HepG2 (cell line): ENCODE measurements around the gene RBPJ. TPM values are rescaled to one million over a fixed set of nuclear protein-coding genes. Genes with fewer than 3 reads are reported as not detected.

Source experiments
- ATAC-seq: fragments of 200-7000 bp; cut with Tn5 transposase; 3 replicates; pipeline ENCODE4 v1.9.1; 2020; ENCODE audit warnings: mild to moderate bottlenecking, moderate library complexity
- BruUV-seq: library from RNA; stranded (reverse); fragments of 400-500 nt; replicated peaks from 2 replicates; lab custom pipeline; 2021; lab: Mats Ljungman, UMichigan
- CTCF ChIA-PET: fragments of 300-600 bp; formaldehyde crosslinking; extraction: SDS; loops from one replicate; lab custom pipeline; 2021; ENCODE audit warnings: low total read pairs, inconsistent platforms, low intra/inter-chr PET ratio; lab: Yijun Ruan, JAX
- POLR2A ChIA-PET: fragments of 350-600 bp; sonication (Branson Sonifier 250); formaldehyde crosslinking; loops from one replicate; lab custom pipeline; 2020; ENCODE audit warnings: antibody characterized with exemption, inconsistent platforms; lab: Yijun Ruan, JAX
- DNase-seq: peaks from one replicate; pipeline ENCODE4 v3.0.0-alpha.2; 2015; ENCODE audit warnings: low spot score
- FAIRE-seq: peaks from 3 replicates; lab custom pipeline; 2011; peaks lifted over from hg19 to GRCh38; lab: Jason Lieb, UNC
- H2AFZ ChIP-seq: one replicate; pipeline ENCODE4 v1.6.1; 2011; ENCODE audit warnings: low read length, inconsistent platforms
- H3K27ac ChIP-seq: fragments of 300-600 bp; 3 replicates; pipeline ENCODE4 v1.8.0; 2011; ENCODE audit warnings: mixed run types, mild to moderate bottlenecking, mixed read lengths, low read length, inconsistent platforms; ENCODE audit not compliant: insufficient read depth; ENCODE audit errors: extremely low read length
- H3K27me3 ChIP-seq, 2 experiments: fragments of 200-600 bp in 1 of 2; 2 replicates in 1 of 2; 3 replicates in 1 of 2; pipeline versions ENCODE4 v1.6.0 to v1.8.0; 2011; ENCODE audit warnings: low read length in 2 of 2, mild to moderate bottlenecking in 2 of 2, moderate library complexity in 2 of 2, inconsistent platforms in 1 of 2; ENCODE audit not compliant: insufficient read depth in 2 of 2, control insufficient read depth in 1 of 2
- H3K36me3 ChIP-seq, 2 experiments: fragments of 200-600 bp in 1 of 2; replicated peaks in 1 of 2; 2 replicates in 1 of 2; 3 replicates in 1 of 2; pipeline versions ENCODE4 v1.5.1 to v1.8.0; 2011; ENCODE audit warnings: low read length in 2 of 2, inconsistent platforms in 1 of 2; ENCODE audit not compliant: insufficient read depth in 2 of 2, control insufficient read depth in 1 of 2
- H3K4me1 ChIP-seq: 2 replicates; pipeline ENCODE4 v1.5.1; 2012; ENCODE audit warnings: low read length, inconsistent platforms; ENCODE audit not compliant: insufficient read depth
- H3K4me2 ChIP-seq: 2 replicates; pipeline ENCODE4 v1.6.0; 2011; ENCODE audit warnings: low read depth, low read length, inconsistent platforms
- H3K4me3 ChIP-seq, 3 experiments: fragments of 200-600 bp in 1 of 3; sonication (generic), shearing (Covaris generic) in 1 of 3; replicated peaks in 1 of 3; 2 replicates each; pipeline ENCODE4 v1.5.1; 2011 to 2016; ENCODE audit warnings: low read length in 3 of 3, inconsistent platforms in 2 of 3, low read depth in 2 of 3, mild to moderate bottlenecking in 2 of 3, control low read depth in 1 of 3, mixed read lengths in 1 of 3; ENCODE audit not compliant: insufficient read depth in 1 of 3
- H3K79me2 ChIP-seq: one replicate; pipeline ENCODE4 v1.6.1; 2011; ENCODE audit warnings: low read length, inconsistent platforms; ENCODE audit not compliant: insufficient read depth
- H3K9ac ChIP-seq: 2 replicates; pipeline ENCODE4 v1.6.0; 2011; ENCODE audit warnings: mild to moderate bottlenecking, low read depth, low read length, inconsistent platforms; ENCODE audit not compliant: insufficient read depth
- H3K9me3 ChIP-seq: 2 replicates; pipeline ENCODE4 v1.5.1; 2012; ENCODE audit warnings: mild to moderate bottlenecking, low read length
- H4K20me1 ChIP-seq: 2 replicates; pipeline ENCODE4 v1.6.0; 2011; ENCODE audit warnings: inconsistent platforms, mild to moderate bottlenecking, low read length, moderate library complexity; ENCODE audit not compliant: insufficient read depth
- ETV6 ChIP-seq: sonication (generic); formaldehyde crosslinking; conservative IDR thresholded peaks from 2 replicates; pipeline ENCODE4 v1.4.0; 2020; ENCODE audit warnings: missing genetic modification reagents
- FOXK2 ChIP-seq: fragments of 450-650 bp; IDR thresholded peaks from 2 replicates; pipeline ENCODE4 v1.6.1; 2016
- GATAD1 ChIP-seq: IDR thresholded peaks from 2 replicates; pipeline ENCODE4 v1.6.1; 2016; ENCODE audit warnings: missing genetic modification reagents, missing compliant biosample characterization
- GMEB2 ChIP-seq: IDR thresholded peaks from 2 replicates; pipeline ENCODE4 v1.6.1; 2016; ENCODE audit warnings: missing biosample characterization, missing genetic modification reagents, low read depth
- MIER2 ChIP-seq: IDR thresholded peaks from 2 replicates; pipeline ENCODE4 v1.6.1; 2016; ENCODE audit warnings: missing biosample characterization, missing genetic modification reagents
- NFIB ChIP-seq: sonication (generic); formaldehyde crosslinking; IDR thresholded peaks from 2 replicates; pipeline ENCODE4 v1.9.0; 2021; ENCODE audit warnings: missing genetic modification reagents, mild to moderate bottlenecking, borderline replicate concordance
- NR0B2 ChIP-seq: sonication (generic); formaldehyde crosslinking; IDR thresholded peaks from 2 replicates; pipeline ENCODE4 v1.4.0; 2020; ENCODE audit warnings: mild to moderate bottlenecking, missing genetic modification reagents
- NR2C2 ChIP-seq: sonication (generic); formaldehyde crosslinking; IDR thresholded peaks from 2 replicates; pipeline ENCODE4 v1.4.0; 2020; ENCODE audit warnings: missing genetic modification reagents, mild to moderate bottlenecking, moderate library complexity, borderline replicate concordance
- RFX3 ChIP-seq: IDR thresholded peaks from 2 replicates; pipeline ENCODE4 v1.6.1; 2016; ENCODE audit warnings: missing biosample characterization, missing genetic modification reagents
- SMARCE1 ChIP-seq: fragments of 450-650 bp; IDR thresholded peaks from 2 replicates; pipeline ENCODE4 v1.6.1; 2017; ENCODE audit warnings: borderline replicate concordance
- TBP ChIP-seq: sonication (generic); formaldehyde crosslinking; IDR thresholded peaks from 2 replicates; pipeline ENCODE4 v1.5.0; 2020; ENCODE audit warnings: missing genetic modification reagents
- THYN1 ChIP-seq: sonication (generic); formaldehyde crosslinking; IDR thresholded peaks from 2 replicates; pipeline ENCODE4 v1.8.1; 2023; ENCODE audit warnings: low read depth, mild to moderate bottlenecking, moderate library complexity, missing genetic modification reagents, borderline replicate concordance
- ZBTB21 ChIP-seq: sonication (generic); formaldehyde crosslinking; IDR thresholded peaks from 2 replicates; pipeline ENCODE4 v1.4.0; 2020; ENCODE audit warnings: missing genetic modification reagents
- ZNF350 ChIP-seq: sonication (generic); formaldehyde crosslinking; IDR thresholded peaks from 2 replicates; pipeline ENCODE4 v1.4.0; 2020; ENCODE audit warnings: mild to moderate bottlenecking, low read depth, missing genetic modification reagents, borderline replicate concordance
- ZNF724P ChIP-seq: sonication (generic); formaldehyde crosslinking; IDR thresholded peaks from 2 replicates; pipeline ENCODE4 v1.8.0; 2022; ENCODE audit warnings: missing genetic modification reagents, borderline replicate concordance
- WGBS: methylation state at CpG from one replicate; pipeline ENCODE4 v1.1.6; 2017; ENCODE audit warnings: low lambda C conversion rate; 5-methylcytosine and 5-hydroxymethylcytosine counted together
- in situ Hi-C: cut with HindIII; loops from 2 replicates; pipeline ENCODE4 v1.10.0; 2017; ENCODE audit warnings: low pct_unique_long_range_greater_than_20kb; ENCODE audit not compliant: extremely low pct_ligation_motif_present
- intact Hi-C: fragments of 100-400 bp; cut with micrococcal nuclease; formaldehyde crosslinking; loops from one replicate; pipeline ENCODE4 v1.10.0; 2022; ENCODE audit not compliant: unreplicated experiment
- polyA plus RNA-seq, 8 experiments: library from polyadenylated mRNA; depleted of rRNA in 3 of 8; stranded (reverse) in 7 of 8; unstranded in 1 of 8; fragments of >200 nt; fragmentation: Illumina TruSeq in 4 of 8; extraction: Trizol in 4 of 8; gene quantifications; 2 replicates each; pipeline versions ENCODE4 v1.2.1 to v1.2.3, GENCODE V29; 2011 to 2016; ENCODE audit warnings: low read depth in 4 of 8, missing spikeins in 1 of 8, mixed read lengths in 1 of 8; ENCODE audit not compliant: insufficient read depth in 1 of 8
- total RNA-seq, 5 experiments: library from RNA; depleted of rRNA; stranded (reverse); fragments of >200 nt; fragmentation: Illumina TruSeq; extraction: Trizol; gene quantifications; 2 replicates each; pipeline ENCODE4 v1.2.3, GENCODE V29; 2016; ENCODE audit warnings: low read depth in 1 of 5
- TF ChIP-seq, protein P1 (sequence below): IDR thresholded peaks from 2 replicates; pipeline ENCODE4 v1.6.1; 2018; ENCODE audit warnings: missing genetic modification reagents

RBPJ gene
- total and polyA plus RNA-seq, 2 of the 13 experiments (the other 11 are each of a cell fraction or from before 2014, with no cell fraction given) = 25.9 to 33.2 TPM

DNA sequence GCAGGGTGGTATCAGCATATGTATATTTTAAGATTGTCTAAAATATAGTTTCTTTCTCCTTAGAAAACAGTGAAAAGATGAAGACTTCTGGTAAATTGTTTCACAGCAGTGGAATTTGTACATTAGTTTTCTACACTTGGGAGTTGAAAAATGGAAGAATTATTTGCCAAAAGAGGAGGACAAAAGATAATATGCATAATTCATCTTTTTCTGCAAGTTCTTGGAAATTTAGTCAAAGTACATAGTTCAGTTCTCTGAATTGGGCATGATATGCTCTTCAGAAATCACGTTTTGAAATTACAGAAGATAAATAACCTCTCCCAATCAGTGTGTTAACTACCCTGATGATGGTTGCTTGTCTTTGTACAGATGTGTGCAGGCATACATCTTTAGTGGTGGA lies 47.0 kb downstream of the RBPJ start:
- Histone ChIP-seq H3K4me2 (no peak overlapping the region), H3K4me3 (no peak overlapping the region), H3K79me2 (peaks cover 58% of the 10 kb centered on the region), H3K9me3 (no peaks in the 10 kb centered on the region), H3K9ac (no peak overlapping the region), H3K27ac (no peak overlapping the region), H3K4me1 (peaks cover 39% of the 10 kb centered on the region), H3K36me3 (no peaks in the 10 kb centered on the region; a peak in 1 of 5 replicates), H4K20me1 (peaks cover 53% of the 10 kb centered on the region), H2AFZ (no peak overlapping the region), H3K27me3 (no peaks in the 10 kb centered on the region)
- WGBS = 38% methylated on average over 1 of the region's 1 CpG
- ChIA-PET POLR2A (no interaction called here), CTCF (no interaction called here)
- in situ Hi-C loops = no loop called here
- no peak for ATAC-seq
- no peak for TF ChIP-seq GATAD1 (CRISPR knock-in tag)
- TF ChIP-seq, protein P1, sequence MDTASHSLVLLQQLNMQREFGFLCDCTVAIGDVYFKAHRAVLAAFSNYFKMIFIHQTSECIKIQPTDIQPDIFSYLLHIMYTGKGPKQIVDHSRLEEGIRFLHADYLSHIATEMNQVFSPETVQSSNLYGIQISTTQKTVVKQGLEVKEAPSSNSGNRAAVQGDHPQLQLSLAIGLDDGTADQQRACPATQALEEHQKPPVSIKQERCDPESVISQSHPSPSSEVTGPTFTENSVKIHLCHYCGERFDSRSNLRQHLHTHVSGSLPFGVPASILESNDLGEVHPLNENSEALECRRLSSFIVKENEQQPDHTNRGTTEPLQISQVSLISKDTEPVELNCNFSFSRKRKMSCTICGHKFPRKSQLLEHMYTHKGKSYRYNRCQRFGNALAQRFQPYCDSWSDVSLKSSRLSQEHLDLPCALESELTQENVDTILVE (CRISPR knock-in tag) = no peak
- no peak for TF ChIP-seq RFX3
- TF ChIP-seq NR0B2 (CRISPR knock-in tag) = no peak
- no peak for TF ChIP-seq SMARCE1
- TF ChIP-seq ZNF350 (CRISPR knock-in tag) = no peak
- TF ChIP-seq TBP (CRISPR knock-in tag) = no peak
- TF ChIP-seq MIER2 = no peak
- TF ChIP-seq GMEB2 = no peak
- TF ChIP-seq ZNF724P (CRISPR knock-in tag) = no peak
- no peak for TF ChIP-seq NR2C2 (CRISPR knock-in tag)
- no peak for TF ChIP-seq THYN1
- no peak for TF ChIP-seq FOXK2
- TF ChIP-seq ETV6 = no peak
- TF ChIP-seq ZBTB21 (CRISPR knock-in tag) = no peak
- no peak for TF ChIP-seq NFIB (CRISPR knock-in tag)
- no peak for FAIRE-seq
- intact Hi-C loops = no loop called here
- BruUV-seq = no TSS peak
- DNase-seq = no peak
